ENCODE data around the gene INSIG2.

The INSIG2 gene

GRCh38 chr2:118088051-118089024 lies at the start of gene INSIG2:
INSIG2 (plus strand) TSS chr2:118088471; CDS start chr2:118096557, 8,086 bp downstream.
- H3K9me3 Mint-ChIP-seq, result peaks cover 0 to 4% of the 10 kb centered on the region in 2 donors
- peak within 1 kb of the TSS; percentile 72 to 91 for H3K27ac Mint-ChIP-seq
- DNase-seq, result peak; percentile 91 to 95
- H3K4me1 Mint-ChIP-seq, result peaks cover 7% of the 10 kb centered on the region
- H3K4me3 Mint-ChIP-seq, result peak within 1 kb of the TSS; percentile 90 to 91
- no peaks in the 10 kb centered on the region for H3K27me3 Mint-ChIP-seq
- peak; percentile 94 for ATAC-seq

- Mint-ChIP-seq H3K4me3 (no peak overlapping the region), H3K9me3 (peaks cover 4 to 9% of the 10 kb centered on the region in 2 donors), H3K4me1 (no peaks in the 10 kb centered on the region), H3K27ac (no peak overlapping the region), H3K27me3 (peaks cover 91% of the 10 kb centered on the region)
- DNase-seq, result no peak
- no peak for ATAC-seq
These were observed 47.4 kb upstream of the INSIG2 start for GRCh38 chr2:118040891-118041290.

- Mint-ChIP-seq H3K27ac (no peak overlapping the region), H3K4me1 (no peaks in the 10 kb centered on the region), H3K4me3 (no peak overlapping the region)
These were observed 44.1 kb upstream of the INSIG2 start for GRCh38 chr2:118044103-118044716.

GRCh38 chr2:118044854-118045253 lies 43.4 kb upstream of the INSIG2 start:
- Mint-ChIP-seq H3K4me1 (peaks cover 3% of the 10 kb centered on the region), H3K27ac (peak overlapping the region in 1 of 2 donors; percentile 20), H3K4me3 (no peak overlapping the region), H3K27me3 (peaks cover 86% of the 10 kb centered on the region), H3K9me3 (no peaks in the 10 kb centered on the region)
- DNase-seq (no peak), ATAC-seq (peak; percentile 33)

More at GRCh38 chr2:118044103-118044716, 44.1 kb upstream of the INSIG2 start:
- no peaks in the 10 kb centered on the region for H3K9me3 Mint-ChIP-seq
- DNase-seq (no peak), ATAC-seq (no peak)
- peaks cover 86% of the 10 kb centered on the region for H3K27me3 Mint-ChIP-seq

- no peak for ATAC-seq
- no peak for DNase-seq
- no peaks in the 10 kb centered on the region for H3K9me3 Mint-ChIP-seq
- peaks cover 7% of the 10 kb centered on the region for H3K4me1 Mint-ChIP-seq
- peaks cover 86% of the 10 kb centered on the region for H3K27me3 Mint-ChIP-seq
- no peak overlapping the region for H3K27ac Mint-ChIP-seq
- no peak overlapping the region for H3K4me3 Mint-ChIP-seq
These were observed 43.0 kb upstream of the INSIG2 start for GRCh38 chr2:118045286-118045685.

GRCh38 chr2:118046634-118047210 lies 41.5 kb upstream of the INSIG2 start:
- Mint-ChIP-seq H3K9me3 (no peaks in the 10 kb centered on the region), H3K4me3 (no peak overlapping the region), H3K27me3 (peaks cover 86% of the 10 kb centered on the region), H3K4me1 (peaks cover 7% of the 10 kb centered on the region), H3K27ac (no peak overlapping the region)
- DNase-seq (no peak), ATAC-seq (no peak)

- H3K27ac Mint-ChIP-seq, result peak overlapping the region in 1 of 2 donors; percentile 30
- peaks cover 7% of the 10 kb centered on the region for H3K4me1 Mint-ChIP-seq
- DNase-seq (no peak), ATAC-seq (no peak)
- H3K27me3 Mint-ChIP-seq, result peaks cover 86% of the 10 kb centered on the region
- no peak overlapping the region for H3K4me3 Mint-ChIP-seq
- no peaks in the 10 kb centered on the region for H3K9me3 Mint-ChIP-seq
These were observed 40.9 kb upstream of the INSIG2 start for GRCh38 chr2:118047380-118047826.

- peaks cover 7% of the 10 kb centered on the region for H3K4me1 Mint-ChIP-seq
- H3K9me3 Mint-ChIP-seq, result no peaks in the 10 kb centered on the region
- no peak for DNase-seq
- H3K4me3 Mint-ChIP-seq, result no peak overlapping the region
- ATAC-seq, result no peak
- peaks cover 76% of the 10 kb centered on the region for H3K27me3 Mint-ChIP-seq
- no peak overlapping the region for H3K27ac Mint-ChIP-seq
These were observed 39.9 kb upstream of the INSIG2 start for GRCh38 chr2:118048401-118048800.

- peak; percentile 11 for ATAC-seq
- no peak overlapping the region for H3K27ac Mint-ChIP-seq
- peaks cover 67% of the 10 kb centered on the region for H3K27me3 Mint-ChIP-seq
These were observed 39.0 kb upstream of the INSIG2 start for GRCh38 chr2:118049140-118049815.

GRCh38 chr2:118049816-118050140 lies 38.5 kb upstream of the INSIG2 start:
- ATAC-seq (peak; percentile 96), DNase-seq (peak in 1 of 2 donors; percentile 33)
- Mint-ChIP-seq H3K27ac (no peak overlapping the region), H3K27me3 (peaks cover 65% of the 10 kb centered on the region), H3K9me3 (no peaks in the 10 kb centered on the region), H3K4me3 (no peak overlapping the region), H3K4me1 (peaks cover 7% of the 10 kb centered on the region)

More at GRCh38 chr2:118049140-118049815, 39.0 kb upstream of the INSIG2 start:
- peaks cover 7% of the 10 kb centered on the region for H3K4me1 Mint-ChIP-seq
- no peak for DNase-seq
- H3K9me3 Mint-ChIP-seq, result no peaks in the 10 kb centered on the region
- no peak overlapping the region for H3K4me3 Mint-ChIP-seq

- peaks cover 7% of the 10 kb centered on the region for H3K4me1 Mint-ChIP-seq
- H3K4me3 Mint-ChIP-seq, result no peak overlapping the region
- DNase-seq (no peak), ATAC-seq (no peak)
- H3K9me3 Mint-ChIP-seq, result no peaks in the 10 kb centered on the region
- no peak overlapping the region for H3K27ac Mint-ChIP-seq
- H3K27me3 Mint-ChIP-seq, result peaks cover 65% of the 10 kb centered on the region
These were observed 37.9 kb upstream of the INSIG2 start for GRCh38 chr2:118050386-118050785.

- H3K27ac Mint-ChIP-seq, result no peak overlapping the region
- H3K27me3 Mint-ChIP-seq, result peaks cover 69% of the 10 kb centered on the region
- DNase-seq, result no peak
- H3K4me3 Mint-ChIP-seq, result no peak overlapping the region
- no peaks in the 10 kb centered on the region for H3K9me3 Mint-ChIP-seq
- no peak for ATAC-seq
- peaks cover 7% of the 10 kb centered on the region for H3K4me1 Mint-ChIP-seq
These were observed 37.3 kb upstream of the INSIG2 start for GRCh38 chr2:118050974-118051373.

- ATAC-seq (no peak), DNase-seq (no peak)
- Mint-ChIP-seq H3K27ac (no peak overlapping the region), H3K9me3 (no peaks in the 10 kb centered on the region), H3K4me1 (peaks cover 7% of the 10 kb centered on the region), H3K27me3 (peaks cover 71% of the 10 kb centered on the region), H3K4me3 (no peak overlapping the region)
These were observed 36.4 kb upstream of the INSIG2 start for GRCh38 chr2:118051826-118052358.

- DNase-seq (no peak), ATAC-seq (no peak)
- Mint-ChIP-seq H3K27me3 (peaks cover 71% of the 10 kb centered on the region), H3K4me1 (peaks cover 7% of the 10 kb centered on the region), H3K9me3 (no peaks in the 10 kb centered on the region), H3K27ac (no peak overlapping the region), H3K4me3 (no peak overlapping the region)
These were observed 35.8 kb upstream of the INSIG2 start for GRCh38 chr2:118052474-118052873.

- Mint-ChIP-seq H3K4me3 (no peak overlapping the region), H3K27ac (no peak overlapping the region), H3K9me3 (no peaks in the 10 kb centered on the region), H3K27me3 (peaks cover 71% of the 10 kb centered on the region), H3K4me1 (peaks cover 7% of the 10 kb centered on the region)
- DNase-seq (no peak), ATAC-seq (no peak)
These were observed 34.6 kb upstream of the INSIG2 start for GRCh38 chr2:118053681-118054080.

All from stimulated activated naive CD8-positive, alpha-beta T cell treated with anti-CD3 and anti-CD28 coated beads, Interleukin-15, amount 100 ng/mL, for 72 hours (primary cell).